ENCODE data around the gene TTC14.
"Not testable (repeated sequence)": the region's sequence is repeated elsewhere in the genome, so short reads cannot be mapped to it uniquely, and the experiment has no call there.

Gene TTC14

GRCh38 chr3:180601688-180602666 is at the start of gene TTC14:
TSS of gene TTC14 (plus strand) at chr3:180602163. CDS start at chr3:180602262, 99 bp downstream.
- DNase-seq: peak; percentile 96

- DNase-seq: no peak
Observed at GRCh38 chr3:180563406-180563805, 38.6 kb upstream of the TTC14 start.

GRCh38 chr3:180564676-180565075 is 37.3 kb upstream of the TTC14 start:
- no peak for DNase-seq

GRCh38 chr3:180570238-180570637 is 31.7 kb upstream of the TTC14 start:
- no peak for DNase-seq

- DNase-seq: no peak
Observed at GRCh38 chr3:180571831-180572598, 29.9 kb upstream of the TTC14 start.

GRCh38 chr3:180575571-180575970 is 26.4 kb upstream of the TTC14 start:
- no peak for DNase-seq

GRCh38 chr3:180580934-180581333 is 21.0 kb upstream of the TTC14 start:
- DNase-seq: no peak

- no peak for DNase-seq
Observed at GRCh38 chr3:180590396-180590795, 11.6 kb upstream of the TTC14 start.

GRCh38 chr3:180593631-180594030 is 8.3 kb upstream of the TTC14 start:
- DNase-seq: not testable (repeated sequence)

- no peak for DNase-seq
Observed at GRCh38 chr3:180594631-180595558, 7.1 kb upstream of the TTC14 start.

- no peak for DNase-seq
Observed at GRCh38 chr3:180595559-180595935, 6.4 kb upstream of the TTC14 start.

- DNase-seq: no peak
Observed at GRCh38 chr3:180600473-180600872, 1.5 kb upstream of the TTC14 start.

- no peak for DNase-seq
Observed at GRCh38 chr3:180611006-180611405, 9.0 kb downstream of the TTC14 start.

GRCh38 chr3:180612364-180612763 is 10.4 kb downstream of the TTC14 start:
- DNase-seq: no peak

GRCh38 chr3:180615954-180616353 is 14.0 kb downstream of the TTC14 start:
- no peak for DNase-seq

- DNase-seq: no peak
Observed at GRCh38 chr3:180617049-180617448, 15.1 kb downstream of the TTC14 start.

GRCh38 chr3:180618563-180618962 is 16.6 kb downstream of the TTC14 start:
- DNase-seq: not testable (repeated sequence)

- no peak for DNase-seq
Observed at GRCh38 chr3:180619723-180620122, 17.8 kb downstream of the TTC14 start.

- DNase-seq: no peak
Observed at GRCh38 chr3:180624714-180625113, 22.8 kb downstream of the TTC14 start.

GRCh38 chr3:180626844-180627243 is 24.9 kb downstream of the TTC14 start:
- DNase-seq: no peak

GRCh38 chr3:180630371-180630770 is 28.4 kb downstream of the TTC14 start:
- DNase-seq: no peak

- no peak for DNase-seq
Observed at GRCh38 chr3:180631317-180631716, 29.4 kb downstream of the TTC14 start.

GRCh38 chr3:180633722-180634121 is 31.8 kb downstream of the TTC14 start:
- DNase-seq: no peak

Measured in T1000 (cell line).